Measurements from ENCODE around the gene STXBP4. TPM values are rescaled to one million over a fixed set of nuclear protein-coding genes. Genes with fewer than 3 reads are reported as not detected.

STXBP4 gene
- total and polyA plus RNA-seq, 2 donors: 4.5 to 45.4 TPM

GRCh38 chr17:55200904-55201303 is 232.3 kb downstream of the STXBP4 start:
- H3K36me3 ChIP-seq (ENCODE audit: insufficient read depth): no peaks in the 10 kb centered on the region
- 57% methylated on average over 2 of the region's 2 CpGs for WGBS
- H3K4me3 ChIP-seq (ENCODE audit: low read depth, low read length): no peak overlapping the region
- no peaks in the 10 kb centered on the region for H3K4me1 ChIP-seq (ENCODE audit: insufficient read depth)
- DNase-seq (ENCODE audit: extremely low spot score): no peak
- H3K27ac ChIP-seq (ENCODE audit: low read depth): no peak overlapping the region

DNA sequence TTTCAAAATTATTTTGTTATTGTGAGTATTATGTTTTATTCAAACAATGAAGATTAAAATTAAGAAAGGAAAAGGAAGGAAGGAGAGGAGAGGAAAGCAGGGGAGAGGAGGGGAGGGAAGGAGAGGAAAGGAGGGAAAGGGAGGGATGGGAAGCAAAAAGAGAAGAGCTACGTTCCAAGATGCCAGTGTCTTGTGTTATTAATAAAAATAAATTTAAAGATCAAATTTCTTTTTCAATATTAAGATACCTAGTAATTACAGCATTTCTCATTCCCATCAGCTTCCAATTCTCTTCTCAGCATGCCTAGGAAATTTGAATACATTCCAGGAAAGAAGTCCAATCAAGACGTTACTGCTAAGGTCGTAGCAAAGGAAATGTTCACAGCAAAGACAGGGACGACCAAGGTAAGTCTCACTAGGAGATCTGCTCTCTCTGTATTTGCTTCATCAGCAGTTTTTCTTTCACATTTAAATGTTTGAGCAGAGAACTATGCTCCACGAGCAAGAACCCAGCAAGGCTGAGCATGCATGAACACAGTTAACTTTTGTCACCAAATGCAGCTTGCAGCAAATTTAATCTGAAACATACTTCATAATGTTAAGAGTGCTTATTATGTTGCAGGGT is 232.9 kb downstream of the STXBP4 start:
- Histone ChIP-seq H3K27ac (ENCODE audit: low read depth) (no peak overlapping the region), H3K4me1 (ENCODE audit: insufficient read depth) (no peaks in the 10 kb centered on the region), H3K36me3 (ENCODE audit: insufficient read depth) (no peaks in the 10 kb centered on the region), H3K4me3 (ENCODE audit: low read depth, low read length) (no peak overlapping the region)
- 13% methylated on average over 5 of the region's 5 CpGs for WGBS
- DNase-seq (ENCODE audit: extremely low spot score): no peak

GRCh38 chr17:55202896-55203295 is 234.3 kb downstream of the STXBP4 start:
- H3K4me3 ChIP-seq (ENCODE audit: low read depth, low read length): no peak overlapping the region
- H3K36me3 ChIP-seq (ENCODE audit: insufficient read depth): no peaks in the 10 kb centered on the region
- no peak overlapping the region for H3K27ac ChIP-seq (ENCODE audit: low read depth)
- no peaks in the 10 kb centered on the region for H3K4me1 ChIP-seq (ENCODE audit: insufficient read depth)
- DNase-seq (ENCODE audit: extremely low spot score): no peak
- 87% methylated on average over 2 of the region's 2 CpGs for WGBS

DNA sequence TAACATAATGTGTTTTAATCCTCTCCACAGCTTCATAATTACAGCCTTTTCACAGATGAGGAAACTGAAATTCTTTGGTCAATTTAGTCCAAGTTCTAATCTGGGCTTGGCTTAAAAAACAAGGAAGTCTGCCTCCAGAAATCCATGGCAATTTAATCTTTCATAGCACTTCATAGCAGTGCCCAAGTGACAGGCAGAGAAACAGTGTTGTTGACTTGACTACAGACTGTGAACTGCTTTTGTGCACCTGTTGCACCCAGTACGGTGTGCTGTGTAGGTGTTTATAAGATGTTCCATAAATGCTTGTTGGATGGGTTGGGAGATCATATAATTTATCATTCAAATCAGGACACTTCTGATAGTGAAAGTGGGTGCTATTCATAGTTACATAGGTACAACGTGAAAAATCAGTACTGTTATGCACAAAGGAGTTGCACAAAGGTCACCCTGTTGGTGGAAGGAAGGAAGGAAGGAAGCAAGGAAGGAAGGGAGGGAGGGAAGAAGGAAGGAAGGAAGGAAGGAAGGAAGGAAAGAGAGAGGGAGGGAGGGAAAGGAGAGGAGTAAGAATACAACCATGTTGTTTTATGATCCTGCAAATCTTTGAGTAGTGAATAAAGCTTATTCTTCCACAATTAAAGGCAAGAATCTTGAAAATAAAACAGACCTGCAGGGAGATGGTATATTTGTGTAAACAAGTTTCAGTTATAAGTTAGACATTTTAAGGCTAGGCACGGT is 239.7 kb downstream of the STXBP4 start:
- Histone ChIP-seq H3K36me3 (ENCODE audit: insufficient read depth) (no peaks in the 10 kb centered on the region), H3K4me1 (ENCODE audit: insufficient read depth) (no peaks in the 10 kb centered on the region), H3K4me3 (ENCODE audit: low read depth, low read length) (no peak overlapping the region), H3K27ac (ENCODE audit: low read depth) (no peak overlapping the region)
- 67% methylated on average over 3 of the region's 3 CpGs for WGBS
- DNase-seq (ENCODE audit: extremely low spot score): no peak

DNA sequence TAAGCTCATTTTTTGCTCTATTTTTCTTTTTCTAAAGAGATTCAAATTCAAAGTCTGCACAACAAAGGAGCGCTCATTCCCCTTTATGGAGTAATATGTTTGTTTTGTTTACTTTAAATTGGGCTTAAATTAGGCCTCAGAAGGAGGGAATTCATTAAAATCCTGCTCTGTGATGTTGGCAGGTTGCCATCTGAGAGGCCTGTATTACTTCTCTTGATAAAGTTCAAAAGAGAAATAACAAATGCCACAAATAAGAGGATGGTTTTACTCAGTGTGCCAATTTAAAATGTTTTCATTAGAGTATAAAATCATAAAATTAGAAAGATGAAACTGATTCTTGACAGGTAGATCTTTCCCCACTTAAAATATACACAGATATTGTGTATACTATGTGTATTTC is 241.7 kb downstream of the STXBP4 start:
- 74% methylated on average over 1 of the region's 1 CpG for WGBS
- no peak overlapping the region for H3K4me3 ChIP-seq (ENCODE audit: low read depth, low read length)

DNA sequence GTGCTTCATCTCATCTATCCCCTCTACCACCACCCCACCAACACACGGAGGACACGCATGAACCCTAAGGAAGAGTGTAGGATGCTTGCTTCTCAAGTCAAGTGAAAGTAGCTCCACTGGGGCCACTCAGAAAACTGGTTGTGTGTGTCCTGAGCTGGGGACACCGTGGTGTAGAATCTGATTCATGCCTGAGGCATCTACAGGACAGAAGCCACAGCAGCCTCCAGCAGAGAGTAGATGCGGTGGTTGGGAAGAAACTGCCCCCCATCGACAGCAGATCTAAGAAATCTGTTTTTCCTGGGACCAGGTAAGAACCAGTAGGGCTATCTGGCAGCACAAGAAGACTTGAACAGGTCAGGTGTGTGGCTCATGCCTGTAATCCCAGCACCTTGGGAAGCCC is 244.3 kb downstream of the STXBP4 start:
- Histone ChIP-seq H3K36me3 (ENCODE audit: insufficient read depth) (no peaks in the 10 kb centered on the region), H3K27ac (ENCODE audit: low read depth) (no peak overlapping the region), H3K4me1 (ENCODE audit: insufficient read depth) (no peaks in the 10 kb centered on the region), H3K4me3 (ENCODE audit: low read depth, low read length) (no peak overlapping the region)
- DNase-seq (ENCODE audit: extremely low spot score): no peak
- WGBS: 87% methylated on average over 5 of the region's 5 CpGs

More for the DNA sequence above, 241.7 kb downstream of the STXBP4 start:
- Histone ChIP-seq H3K4me1 (ENCODE audit: insufficient read depth) (no peaks in the 10 kb centered on the region), H3K36me3 (ENCODE audit: insufficient read depth) (no peaks in the 10 kb centered on the region), H3K27ac (ENCODE audit: low read depth) (no peak overlapping the region)
- DNase-seq (ENCODE audit: extremely low spot score): peak; percentile 11

DNA sequence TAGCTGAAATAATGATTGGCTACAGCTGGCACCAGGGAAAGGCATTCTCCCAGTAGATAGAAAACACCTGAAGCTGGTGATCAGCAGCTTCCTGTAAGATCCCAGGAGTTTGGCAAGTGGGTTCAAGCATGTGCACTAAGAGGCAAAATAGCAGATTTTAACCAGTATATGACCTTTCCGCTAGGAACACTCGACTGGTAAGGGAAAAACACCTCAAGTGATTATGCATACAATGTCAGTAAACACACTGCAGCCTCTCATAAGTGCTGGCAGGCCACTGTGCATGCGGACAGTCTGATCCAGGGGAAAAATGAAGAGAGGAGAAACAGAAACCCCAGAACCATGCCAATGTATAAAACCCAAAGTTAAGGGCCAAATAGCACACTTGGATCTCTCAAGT is 247.1 kb downstream of the STXBP4 start:
- no peak overlapping the region for H3K4me3 ChIP-seq (ENCODE audit: low read depth, low read length)
- H3K27ac ChIP-seq (ENCODE audit: low read depth): no peak overlapping the region
- DNase-seq (ENCODE audit: extremely low spot score): no peak
- H3K36me3 ChIP-seq (ENCODE audit: insufficient read depth): no peaks in the 10 kb centered on the region
- H3K4me1 ChIP-seq (ENCODE audit: insufficient read depth): no peaks in the 10 kb centered on the region
- 95% methylated on average over 3 of the region's 3 CpGs for WGBS

DNA sequence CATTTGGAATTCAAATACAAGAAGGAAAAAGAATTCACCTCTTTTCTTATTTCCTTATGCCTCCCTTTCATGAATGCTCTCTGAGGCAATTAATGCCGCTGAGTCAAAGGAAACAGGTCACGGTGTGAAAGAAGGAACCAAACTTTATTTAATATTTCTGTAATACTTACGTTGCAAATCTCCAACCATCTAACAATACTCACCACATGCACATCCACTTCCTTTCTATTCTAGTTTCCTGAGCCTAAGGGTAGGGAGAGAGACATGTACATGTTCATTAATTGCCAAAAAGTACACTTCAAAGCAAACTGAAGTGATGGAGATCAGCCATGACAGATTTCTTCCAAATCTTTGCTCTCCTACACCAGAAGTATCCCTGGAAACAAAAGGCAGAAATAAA is 248.3 kb downstream of the STXBP4 start:
- WGBS: 82% methylated on average over 3 of the region's 3 CpGs
- H3K4me3 ChIP-seq (ENCODE audit: low read depth, low read length): no peak overlapping the region
- H3K27ac ChIP-seq (ENCODE audit: low read depth): no peak overlapping the region
- no peaks in the 10 kb centered on the region for H3K36me3 ChIP-seq (ENCODE audit: insufficient read depth)
- no peak for DNase-seq (ENCODE audit: extremely low spot score)
- no peaks in the 10 kb centered on the region for H3K4me1 ChIP-seq (ENCODE audit: insufficient read depth)

- no peak for DNase-seq (ENCODE audit: extremely low spot score)
- no peaks in the 10 kb centered on the region for H3K4me1 ChIP-seq (ENCODE audit: insufficient read depth)
- H3K27ac ChIP-seq (ENCODE audit: low read depth): no peak overlapping the region
- WGBS: 37% methylated on average over 1 of the region's 1 CpG
- H3K36me3 ChIP-seq (ENCODE audit: insufficient read depth): no peaks in the 10 kb centered on the region
- H3K4me3 ChIP-seq (ENCODE audit: low read depth, low read length): no peak overlapping the region
Measured at GRCh38 chr17:55219459-55219858, 250.9 kb downstream of the STXBP4 start.

DNA sequence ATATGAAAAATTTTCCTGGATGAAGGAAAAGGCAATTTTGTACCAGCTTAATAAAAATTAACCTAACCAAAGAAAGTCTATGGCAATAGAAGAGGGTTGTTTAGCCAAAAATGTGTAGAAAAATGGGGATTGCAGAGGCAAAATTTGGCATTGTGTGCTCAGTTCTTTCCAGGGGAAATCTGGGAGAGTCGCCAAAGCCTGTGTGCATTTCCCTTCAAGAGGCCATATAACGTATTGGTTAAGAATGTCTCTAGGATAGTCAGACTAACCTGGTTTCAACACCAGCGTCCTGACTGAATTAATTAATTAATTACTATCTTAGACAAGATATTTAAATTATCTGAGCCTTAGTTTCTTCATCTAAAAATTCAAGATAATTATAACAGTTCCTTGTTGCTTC is 251.4 kb downstream of the STXBP4 start:
- no peaks in the 10 kb centered on the region for H3K4me1 ChIP-seq (ENCODE audit: insufficient read depth)
- 36% methylated on average over 3 of the region's 3 CpGs for WGBS
- H3K27ac ChIP-seq (ENCODE audit: low read depth): no peak overlapping the region
- no peak overlapping the region for H3K4me3 ChIP-seq (ENCODE audit: low read depth, low read length)
- no peak for DNase-seq (ENCODE audit: extremely low spot score)
- H3K36me3 ChIP-seq (ENCODE audit: insufficient read depth): no peaks in the 10 kb centered on the region

Small RNA genes within 50 kb of the gene (small RNA-seq; reads per million reads assigned to genes)
- gene AC007485.1: not detected

Other genes with a start within 250 kb of the STXBP4 start
- gene TOM1L1, start 67.9 kb upstream of the STXBP4 start, total RNA-seq: 25.0 TPM
- gene TOM1L1, start 67.9 kb upstream of the STXBP4 start, polyA plus RNA-seq: 11.1 TPM
- 62.1 TPM for gene COX11, start 111 bp upstream of the STXBP4 start, total RNA-seq
- 70.1 TPM for gene COX11, start 111 bp upstream of the STXBP4 start, polyA plus RNA-seq